HL-60 (cell line): ENCODE data around the gene KCNJ6.

Experiments
- GABPA ChIP-seq: IDR thresholded peaks from 2 replicates; pipeline ENCODE4 v1.6.1; 2012; ENCODE audit warnings: low read depth
- POLR2AphosphoS5 ChIP-seq: IDR thresholded peaks from 2 replicates; pipeline ENCODE4 v1.6.1; 2012; ENCODE audit warnings: low read depth
- TF ChIP-seq, protein P1 (sequence below): IDR thresholded peaks from one replicate; pipeline ENCODE4 v1.5.1; 2011; ENCODE audit warnings: low read length, control low read depth, inconsistent platforms; ENCODE audit not compliant: insufficient read depth

DNA sequence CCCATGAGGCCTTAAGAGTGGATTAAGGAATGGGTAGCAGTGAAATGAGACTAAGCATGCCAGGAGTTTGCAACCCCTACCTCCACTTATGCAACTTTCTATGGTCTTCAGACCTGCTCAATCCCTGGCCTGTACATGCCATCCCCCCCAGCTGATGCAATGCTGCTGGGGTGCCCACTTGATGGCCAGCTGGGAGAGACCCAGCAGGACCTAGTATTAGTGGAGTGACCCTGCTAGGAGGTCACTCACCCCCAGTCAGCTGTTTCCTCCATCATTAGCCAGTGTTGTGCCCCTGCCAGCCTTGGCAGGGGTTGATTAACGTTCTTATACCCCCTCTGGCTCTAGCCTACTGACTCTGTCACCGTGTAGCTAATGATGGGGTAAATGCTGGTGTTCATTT is 313.1 kb downstream of the KCNJ6 start:
- TF ChIP-seq GABPA (no peak), POLR2AphosphoS5 (no peak)
- TF ChIP-seq, protein P1, sequence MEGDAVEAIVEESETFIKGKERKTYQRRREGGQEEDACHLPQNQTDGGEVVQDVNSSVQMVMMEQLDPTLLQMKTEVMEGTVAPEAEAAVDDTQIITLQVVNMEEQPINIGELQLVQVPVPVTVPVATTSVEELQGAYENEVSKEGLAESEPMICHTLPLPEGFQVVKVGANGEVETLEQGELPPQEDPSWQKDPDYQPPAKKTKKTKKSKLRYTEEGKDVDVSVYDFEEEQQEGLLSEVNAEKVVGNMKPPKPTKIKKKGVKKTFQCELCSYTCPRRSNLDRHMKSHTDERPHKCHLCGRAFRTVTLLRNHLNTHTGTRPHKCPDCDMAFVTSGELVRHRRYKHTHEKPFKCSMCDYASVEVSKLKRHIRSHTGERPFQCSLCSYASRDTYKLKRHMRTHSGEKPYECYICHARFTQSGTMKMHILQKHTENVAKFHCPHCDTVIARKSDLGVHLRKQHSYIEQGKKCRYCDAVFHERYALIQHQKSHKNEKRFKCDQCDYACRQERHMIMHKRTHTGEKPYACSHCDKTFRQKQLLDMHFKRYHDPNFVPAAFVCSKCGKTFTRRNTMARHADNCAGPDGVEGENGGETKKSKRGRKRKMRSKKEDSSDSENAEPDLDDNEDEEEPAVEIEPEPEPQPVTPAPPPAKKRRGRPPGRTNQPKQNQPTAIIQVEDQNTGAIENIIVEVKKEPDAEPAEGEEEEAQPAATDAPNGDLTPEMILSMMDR: no peak
